ENCODE measurements around the gene LRCH4.

LRCH4 gene

DNA sequence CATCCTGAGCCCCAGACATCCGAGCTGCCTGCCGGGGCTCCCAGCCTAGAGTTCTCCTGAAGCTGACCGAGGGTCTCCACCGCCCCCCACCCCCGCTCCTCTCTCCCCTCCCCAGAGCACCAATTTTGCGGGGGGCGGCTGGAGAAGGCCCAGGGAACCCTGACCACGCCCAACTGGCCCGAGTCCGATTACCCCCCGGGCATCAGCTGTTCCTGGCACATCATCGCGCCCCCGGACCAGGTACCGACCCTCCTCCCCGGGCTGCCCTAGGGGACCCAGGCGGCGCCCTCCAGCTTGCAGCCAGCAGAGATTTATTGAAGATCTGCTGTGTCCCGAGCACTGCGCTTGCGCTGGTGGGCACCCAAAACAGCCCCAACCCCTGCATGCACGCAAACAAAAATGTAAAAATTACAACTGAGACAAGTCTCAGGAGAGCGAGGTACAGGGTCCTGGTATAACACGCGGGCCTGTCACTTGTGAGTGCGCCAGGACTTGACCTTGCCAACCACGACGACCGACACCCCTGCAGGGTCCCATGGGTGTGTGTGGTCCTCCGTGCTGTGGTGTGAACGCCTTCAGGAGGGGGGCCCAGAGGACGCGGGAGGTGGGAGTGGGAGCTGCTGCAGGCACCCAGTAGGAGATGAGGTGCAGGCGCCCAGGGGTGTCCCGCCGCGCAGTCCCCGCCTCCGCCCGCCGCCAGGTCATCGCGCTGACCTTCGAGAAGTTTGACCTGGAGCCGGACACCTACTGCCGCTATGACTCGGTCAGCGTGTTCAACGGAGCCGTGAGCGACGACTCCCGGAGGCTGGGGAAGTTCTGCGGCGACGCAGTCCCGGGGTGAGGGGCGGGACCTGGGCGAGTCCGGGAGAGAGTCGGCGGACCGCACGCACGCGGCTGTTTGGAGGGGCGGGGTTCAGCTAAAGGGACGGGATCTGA lies 19.3 kb upstream of the LRCH4 start:
- peak; percentile 44 for DNase-seq

DNA sequence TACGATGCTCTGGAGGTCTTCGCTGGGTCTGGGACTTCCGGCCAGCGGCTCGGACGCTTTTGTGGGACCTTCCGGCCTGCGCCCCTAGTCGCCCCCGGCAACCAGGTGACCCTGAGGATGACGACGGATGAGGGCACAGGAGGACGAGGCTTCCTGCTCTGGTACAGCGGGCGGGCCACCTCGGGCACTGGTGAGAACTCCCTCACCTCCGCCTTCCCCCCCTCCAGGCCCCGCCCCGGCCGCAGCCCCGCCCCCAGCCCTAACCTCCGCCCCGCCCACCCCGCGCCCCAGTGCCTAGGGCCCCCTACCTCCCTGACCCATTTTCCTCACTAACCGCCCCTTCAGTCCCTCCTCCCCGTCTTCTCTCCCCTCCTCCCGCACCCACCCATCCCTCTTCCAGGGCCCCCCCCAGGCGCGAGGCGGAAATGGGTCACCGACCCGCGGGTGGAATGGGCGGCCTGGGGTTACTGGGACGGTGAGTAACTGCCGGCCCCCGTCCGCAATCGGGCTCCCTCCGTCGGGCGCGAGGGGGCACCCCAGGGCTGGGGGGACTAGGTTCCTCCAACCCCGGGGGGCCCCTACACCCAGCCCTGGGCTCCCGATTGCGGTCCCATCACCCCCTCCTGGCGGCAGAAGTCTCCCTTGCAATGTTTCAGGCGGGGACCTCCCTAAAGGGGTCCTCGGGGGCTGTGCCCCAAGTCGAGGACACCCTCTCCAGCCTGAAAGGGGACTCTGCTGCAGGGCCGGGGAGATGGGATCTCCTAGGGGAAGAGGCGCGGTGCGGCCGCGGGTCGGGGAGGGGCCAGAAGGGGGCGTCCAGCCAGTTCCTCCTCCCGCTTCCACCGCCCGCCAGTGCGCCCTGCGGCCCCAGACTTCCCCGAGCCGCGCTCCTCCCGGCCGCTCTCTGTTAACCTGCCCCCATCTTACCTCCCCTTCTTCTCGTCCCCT lies 18.4 kb upstream of the LRCH4 start:
- peak; percentile 77 for DNase-seq

DNA sequence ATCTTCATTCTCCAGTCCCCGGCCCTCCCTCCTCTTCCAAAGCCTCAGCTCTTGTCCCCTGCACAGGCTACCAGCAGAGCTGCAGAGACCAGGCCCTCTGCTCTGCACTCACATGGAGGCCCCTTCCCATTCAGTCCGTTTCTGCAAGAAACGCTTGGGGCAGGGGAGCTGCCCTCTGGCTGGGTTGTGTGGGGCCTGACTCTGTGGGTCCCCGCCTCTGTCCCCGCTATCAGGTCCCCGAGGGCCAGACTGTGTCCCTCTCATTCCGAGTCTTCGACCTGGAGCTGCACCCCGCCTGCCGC lies 17.7 kb upstream of the LRCH4 start:
- no peak for DNase-seq

DNA sequence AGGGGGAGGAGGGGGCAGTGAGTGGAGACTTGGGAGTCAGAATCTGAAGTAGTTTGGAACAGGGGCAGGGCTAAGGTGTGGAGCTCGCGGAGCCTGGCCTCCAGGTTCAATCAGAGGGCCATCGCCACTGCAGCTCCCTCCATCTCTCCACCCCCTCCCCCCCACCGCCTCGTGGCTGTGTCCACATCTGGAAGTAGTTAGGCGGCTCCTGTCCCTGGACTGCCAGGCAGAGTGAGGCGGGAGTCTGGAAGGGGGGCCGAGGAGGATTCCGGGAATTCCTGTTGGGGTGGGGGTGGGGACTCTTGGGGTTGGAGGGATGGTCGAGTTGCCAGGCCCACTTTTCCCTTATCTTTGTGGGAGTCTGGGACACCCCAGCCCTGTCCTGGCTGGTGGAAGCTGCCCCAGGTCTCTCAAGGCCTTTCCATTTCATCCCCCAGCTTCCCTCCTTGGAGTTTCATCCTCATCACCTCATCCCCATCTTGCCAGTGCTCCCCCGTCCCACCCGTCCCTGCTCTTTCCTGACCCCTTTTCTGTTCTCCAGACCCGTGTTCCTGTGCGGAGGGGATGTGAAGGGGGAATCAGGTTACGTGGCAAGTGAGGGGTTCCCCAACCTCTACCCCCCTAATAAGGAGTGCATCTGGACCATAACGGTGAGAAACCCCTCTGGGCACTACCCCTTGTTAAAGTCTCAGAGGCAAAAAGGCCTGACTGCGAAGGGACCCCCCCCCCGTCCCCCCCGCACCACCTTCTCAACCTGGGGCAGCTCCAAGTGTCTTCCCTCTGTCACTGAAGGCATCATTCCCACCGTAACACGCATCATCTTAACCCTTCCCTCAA lies 17.2 kb upstream of the LRCH4 start:
- DNase-seq, result no peak

DNA sequence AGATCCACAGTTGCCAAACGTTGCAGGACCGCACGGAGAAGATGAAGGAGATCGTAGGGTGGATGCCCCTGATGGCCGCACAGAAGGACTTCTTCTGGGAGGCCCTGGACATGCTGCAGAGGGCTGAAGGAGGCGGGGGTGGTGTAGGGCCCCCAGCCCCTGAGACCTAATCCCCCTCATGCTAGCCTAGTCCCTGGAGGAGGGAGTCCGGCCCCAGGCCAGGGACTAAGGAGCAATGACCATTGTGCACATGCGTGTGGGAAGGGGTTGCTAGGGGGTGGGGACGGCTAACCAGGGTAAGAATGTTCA lies 14.8 kb upstream of the LRCH4 start:
- no peak for DNase-seq

DNA sequence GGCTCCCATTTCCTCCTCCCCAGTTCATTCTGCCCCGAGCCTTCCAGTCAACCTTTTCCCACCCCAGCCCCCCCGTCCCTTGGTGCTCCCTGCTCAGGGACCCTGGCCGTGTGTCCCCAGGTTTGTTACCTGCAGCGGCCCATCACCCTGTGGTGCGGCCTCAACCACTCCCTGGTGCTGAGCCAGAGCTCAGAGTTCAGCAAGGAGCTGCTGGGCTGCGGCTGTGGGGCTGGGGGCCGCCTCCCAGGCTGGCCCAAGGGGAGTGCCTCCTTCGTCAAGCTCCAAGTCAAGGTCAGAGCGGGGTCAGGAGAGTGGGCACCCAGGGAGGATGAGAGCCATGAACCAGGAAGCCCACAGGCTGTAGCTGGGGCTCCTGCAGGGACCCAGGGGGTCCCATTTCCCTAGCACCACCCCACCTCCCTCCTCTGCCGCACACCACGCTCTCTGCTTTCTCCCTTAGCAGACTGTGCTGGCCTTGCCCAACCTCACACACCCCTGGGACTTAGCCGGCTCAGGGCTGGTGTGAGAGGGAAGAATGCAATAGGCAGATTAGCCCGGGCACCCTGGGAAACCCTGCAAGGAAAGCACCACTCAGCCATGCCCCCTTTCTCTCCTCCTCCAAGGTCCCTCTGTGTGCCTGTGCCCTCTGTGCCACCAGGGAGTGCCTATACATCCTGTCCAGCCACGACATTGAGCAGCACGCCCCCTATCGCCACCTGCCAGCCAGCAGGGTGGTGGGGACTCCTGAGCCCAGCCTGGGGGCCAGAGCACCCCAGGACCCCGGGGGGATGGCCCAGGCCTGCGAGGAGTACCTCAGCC lies 14.2 kb upstream of the LRCH4 start:
- DNase-seq, result no peak

DNA sequence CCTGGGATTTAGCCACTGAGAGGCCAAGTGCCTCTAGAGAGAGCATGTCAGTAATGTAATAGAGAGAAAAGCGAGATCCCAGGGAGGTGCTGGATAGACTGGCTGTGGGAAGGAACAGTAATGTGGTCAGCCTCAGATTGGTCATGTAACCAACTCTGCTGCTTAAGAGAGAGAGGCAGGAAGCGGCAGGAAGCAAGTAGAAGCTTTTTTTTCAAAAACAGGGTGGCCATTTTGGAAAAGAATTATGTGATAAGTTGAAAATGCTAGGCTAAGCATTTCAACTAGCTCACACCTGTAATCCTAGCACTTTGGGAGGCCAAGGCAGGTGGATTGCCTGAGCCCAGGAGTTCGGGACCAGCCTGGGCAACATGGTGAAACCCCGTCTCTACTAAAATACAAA lies 12.5 kb upstream of the LRCH4 start:
- DNase-seq, result no peak

DNA sequence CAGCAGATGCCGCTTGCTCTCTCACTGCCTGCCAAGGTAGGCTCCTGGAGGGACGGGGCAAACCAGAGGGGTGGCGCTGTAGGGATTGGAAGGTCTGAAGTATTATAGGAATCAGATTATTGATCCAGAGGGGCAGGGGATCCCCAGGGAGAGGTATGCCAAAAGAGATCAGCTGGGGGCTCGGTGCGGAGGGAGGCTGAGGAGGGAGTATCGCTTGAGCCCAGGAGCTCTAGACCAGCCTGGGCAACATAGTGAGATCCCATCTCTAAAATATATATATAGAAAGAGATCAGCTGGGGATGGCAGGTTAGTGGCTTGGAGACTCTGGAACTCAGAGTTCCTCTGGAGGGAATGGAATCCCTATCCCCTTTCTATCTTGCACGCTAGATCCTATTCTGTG lies 9.3 kb upstream of the LRCH4 start:
- DNase-seq, result no peak

DNA sequence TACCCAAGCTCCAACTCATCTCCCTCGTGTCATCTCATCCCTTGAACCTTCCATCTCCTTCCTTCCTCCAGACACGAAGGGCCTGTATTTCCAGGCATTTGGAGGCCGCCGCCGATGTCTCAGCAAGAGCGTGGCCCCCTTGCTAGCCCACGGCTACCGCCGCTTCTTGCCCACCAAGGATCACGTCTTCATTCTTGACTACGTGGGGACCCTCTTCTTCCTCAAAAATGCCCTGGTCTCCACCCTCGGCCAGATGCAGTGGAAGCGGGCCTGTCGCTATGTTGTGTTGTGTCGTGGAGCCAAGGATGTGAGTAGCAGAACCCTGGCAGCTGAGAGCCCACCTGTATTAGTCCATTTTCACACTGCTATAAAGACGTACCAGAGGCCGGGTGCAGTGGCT lies 5.7 kb upstream of the LRCH4 start:
- no peak for DNase-seq

DNA sequence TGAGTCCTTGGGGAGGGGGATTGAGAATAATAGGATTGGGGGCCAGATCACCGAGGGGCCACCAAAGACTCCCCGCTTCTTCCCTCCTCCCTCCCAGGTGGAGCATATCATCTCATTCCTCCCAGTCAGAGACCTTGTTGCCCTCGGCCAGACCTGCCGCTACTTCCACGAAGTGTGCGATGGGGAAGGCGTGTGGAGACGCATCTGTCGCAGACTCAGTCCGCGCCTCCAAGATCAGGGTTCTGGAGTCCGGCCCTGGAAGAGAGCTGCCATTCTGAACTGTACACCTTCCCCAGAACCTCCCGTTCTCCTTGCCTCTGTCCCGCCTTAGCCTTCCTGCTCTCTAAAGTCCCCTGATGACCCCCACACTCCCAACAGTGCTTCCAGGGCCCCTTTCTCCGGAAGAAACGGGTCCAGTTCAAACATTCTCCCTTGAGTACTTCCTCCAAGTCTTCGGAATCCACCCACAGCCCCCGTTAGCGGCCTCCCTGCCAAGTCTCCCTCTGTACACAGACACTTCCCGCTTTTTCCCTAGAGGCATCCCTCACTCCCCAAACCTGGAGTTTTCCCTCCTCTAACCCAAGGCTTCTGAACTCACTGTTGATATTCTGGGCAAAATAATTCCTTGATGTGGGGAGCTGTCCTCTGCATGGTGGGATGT lies 4.3 kb upstream of the LRCH4 start:
- DNase-seq, result no peak

DNA sequence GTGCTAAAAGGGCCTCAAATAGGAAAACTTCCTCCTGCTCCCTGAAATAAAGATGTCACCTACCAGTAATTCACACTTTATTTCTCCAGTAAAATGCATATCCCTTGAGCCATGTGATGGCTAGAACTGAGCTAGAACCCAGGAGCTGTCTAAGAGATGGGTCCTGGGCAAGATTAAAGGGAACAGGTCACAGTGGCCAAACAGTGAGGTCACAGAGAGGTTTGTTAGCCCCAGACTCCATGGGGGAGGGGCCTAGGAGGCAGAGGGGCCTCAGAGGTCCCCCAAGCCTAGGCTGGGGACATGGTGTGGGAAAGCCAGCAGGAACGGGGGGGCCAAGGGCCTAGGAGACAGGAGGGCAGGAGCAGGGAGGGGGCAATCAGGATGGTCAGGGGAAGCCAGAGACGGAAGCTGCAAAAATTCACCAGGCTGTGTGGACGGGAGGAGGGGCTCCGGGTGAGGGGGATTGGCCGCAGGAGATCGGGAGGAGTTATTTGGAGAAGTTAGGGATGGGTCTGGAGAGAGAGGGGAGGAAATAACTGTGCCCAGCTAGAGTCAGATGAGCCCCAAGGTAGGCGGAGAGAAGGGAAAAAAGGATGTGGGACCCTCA lies 3.5 kb upstream of the LRCH4 start:
- no peak for DNase-seq

DNA sequence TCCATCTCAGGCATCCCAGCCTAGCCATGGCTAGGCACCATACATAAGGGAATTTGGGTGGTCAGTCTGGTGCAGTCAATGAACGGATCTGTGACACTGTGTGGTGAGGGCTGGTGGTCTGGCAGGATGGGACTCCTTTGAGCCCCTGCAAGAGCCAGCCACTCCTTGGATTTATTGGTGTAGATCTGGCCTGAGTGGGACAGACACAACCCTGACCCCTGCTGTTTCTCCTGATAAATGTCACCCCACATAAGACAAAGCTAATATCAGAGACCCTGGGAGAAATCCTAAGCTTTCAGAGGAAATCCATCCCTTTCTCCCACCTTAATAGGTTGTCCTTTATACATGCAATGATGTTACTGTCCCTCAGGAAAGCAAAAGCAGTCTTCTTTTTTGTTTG lies 2.5 kb upstream of the LRCH4 start:
- no peak for DNase-seq

DNA sequence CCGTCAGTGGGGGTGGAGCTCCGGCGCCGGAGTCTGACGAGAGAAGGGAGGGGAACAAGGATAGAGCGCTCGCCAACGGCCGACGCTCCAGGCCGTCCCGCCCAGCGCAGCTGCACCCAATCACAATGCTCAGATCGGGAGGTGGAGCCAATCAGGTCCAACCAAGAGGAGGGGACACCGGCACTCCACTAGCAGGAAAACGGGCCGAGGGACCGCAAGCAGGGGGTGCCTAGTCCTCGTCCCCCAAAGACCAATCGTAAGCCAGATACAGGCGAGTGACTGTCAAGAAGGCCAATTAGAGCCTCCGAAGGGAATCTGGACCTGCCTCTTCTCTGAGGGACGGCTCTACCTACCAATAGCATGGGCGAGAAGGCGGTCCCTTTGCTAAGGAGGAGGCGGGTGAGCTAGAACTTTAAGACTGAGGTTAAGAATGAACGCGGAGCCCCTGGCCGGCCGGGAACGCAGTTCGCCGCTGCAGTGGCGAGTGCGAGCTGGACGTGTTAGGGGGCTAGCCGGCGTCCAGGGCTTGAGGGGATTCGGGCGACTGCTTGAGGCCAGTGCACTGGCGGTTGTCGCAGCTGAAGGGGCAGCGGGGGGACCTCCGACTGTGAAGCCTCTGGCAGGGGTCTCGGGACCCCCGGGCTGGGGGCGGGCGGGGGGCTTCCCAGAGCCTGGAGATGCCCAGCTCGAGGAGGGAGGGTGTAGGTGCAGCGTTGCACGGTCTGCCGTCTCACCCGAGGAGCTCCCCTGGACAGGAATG lies 517 bp upstream of the LRCH4 start, which contains the start of gene FBXO24:
Gene FBXO24 (plus strand): TSS at position 63 of the 760 bp plus-strand sequence. CDS start 298 bp downstream, at position 361.
- peak; percentile 97 for DNase-seq

DNA sequence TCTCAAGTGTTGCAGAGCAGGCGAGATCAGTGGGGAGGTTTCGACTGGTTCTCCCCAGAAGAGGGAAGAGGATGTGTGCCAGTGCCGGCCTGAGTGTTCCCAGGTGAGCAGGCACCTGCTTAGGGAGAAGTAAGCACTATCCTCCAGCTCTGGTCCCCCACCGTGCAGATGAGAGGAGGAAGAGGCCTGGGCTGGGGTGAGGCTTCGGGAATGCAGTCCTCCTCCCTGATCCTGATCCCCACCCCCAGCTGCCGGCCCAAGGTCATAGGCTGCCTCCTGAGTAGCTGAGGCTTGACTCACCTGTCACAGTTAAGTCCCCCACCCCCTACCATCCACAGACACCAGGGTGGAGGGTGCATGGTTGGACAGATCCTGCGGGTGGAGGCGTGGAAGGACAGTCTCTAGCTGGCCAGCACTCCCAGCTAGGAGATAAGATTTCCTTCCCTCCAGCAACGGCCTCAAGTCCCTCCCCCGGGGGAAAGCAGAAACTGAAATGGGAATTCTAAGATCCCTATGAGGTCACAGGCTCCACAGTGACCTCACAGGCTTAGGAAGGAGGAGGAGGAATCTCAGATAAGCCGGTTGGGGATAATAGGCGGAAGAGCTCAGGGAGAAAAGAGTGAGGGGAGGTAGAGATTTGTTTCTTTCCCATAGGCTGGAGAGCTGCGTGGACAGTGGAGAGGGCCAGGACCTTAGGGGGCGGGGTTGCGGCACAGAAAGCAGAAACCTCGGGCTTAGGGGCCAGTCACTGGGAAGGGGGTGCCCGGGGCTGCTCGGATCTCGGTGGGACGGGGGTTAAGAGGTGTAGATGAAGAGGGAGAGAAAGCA lies 1.0 kb downstream of the LRCH4 start:
- no peak for DNase-seq

DNA sequence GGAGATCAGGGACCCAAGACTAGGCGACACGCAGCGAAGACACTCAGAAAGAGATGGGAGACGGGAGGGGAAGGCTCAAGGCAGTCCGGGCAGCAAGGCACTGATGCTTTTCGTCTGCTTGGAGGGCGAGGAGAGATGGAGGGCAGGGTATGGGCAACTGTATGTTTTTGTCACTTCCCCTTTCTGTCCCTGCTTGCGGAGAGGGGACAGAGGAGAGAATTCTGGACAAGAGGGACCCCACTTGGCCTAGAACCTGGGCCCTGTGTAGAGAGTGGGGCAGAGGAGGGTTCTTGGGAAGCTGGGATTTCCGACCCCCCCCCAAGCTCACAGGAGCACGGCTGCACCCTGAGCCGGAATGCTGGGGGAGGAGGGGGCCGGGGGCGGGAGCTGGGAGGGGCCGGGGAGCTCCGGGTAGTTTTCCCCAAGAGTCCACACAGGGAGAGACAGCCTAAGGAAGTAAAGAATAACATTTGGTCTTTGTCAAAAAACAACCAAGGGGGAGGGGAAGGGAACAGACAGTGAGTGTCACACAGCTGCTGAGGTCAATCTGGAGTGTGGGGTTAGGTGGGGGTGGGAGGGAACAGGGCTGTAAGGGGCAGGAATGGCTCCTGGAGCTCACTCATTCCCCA lies 1.8 kb downstream of the LRCH4 start:
- DNase-seq, result no peak

DNA sequence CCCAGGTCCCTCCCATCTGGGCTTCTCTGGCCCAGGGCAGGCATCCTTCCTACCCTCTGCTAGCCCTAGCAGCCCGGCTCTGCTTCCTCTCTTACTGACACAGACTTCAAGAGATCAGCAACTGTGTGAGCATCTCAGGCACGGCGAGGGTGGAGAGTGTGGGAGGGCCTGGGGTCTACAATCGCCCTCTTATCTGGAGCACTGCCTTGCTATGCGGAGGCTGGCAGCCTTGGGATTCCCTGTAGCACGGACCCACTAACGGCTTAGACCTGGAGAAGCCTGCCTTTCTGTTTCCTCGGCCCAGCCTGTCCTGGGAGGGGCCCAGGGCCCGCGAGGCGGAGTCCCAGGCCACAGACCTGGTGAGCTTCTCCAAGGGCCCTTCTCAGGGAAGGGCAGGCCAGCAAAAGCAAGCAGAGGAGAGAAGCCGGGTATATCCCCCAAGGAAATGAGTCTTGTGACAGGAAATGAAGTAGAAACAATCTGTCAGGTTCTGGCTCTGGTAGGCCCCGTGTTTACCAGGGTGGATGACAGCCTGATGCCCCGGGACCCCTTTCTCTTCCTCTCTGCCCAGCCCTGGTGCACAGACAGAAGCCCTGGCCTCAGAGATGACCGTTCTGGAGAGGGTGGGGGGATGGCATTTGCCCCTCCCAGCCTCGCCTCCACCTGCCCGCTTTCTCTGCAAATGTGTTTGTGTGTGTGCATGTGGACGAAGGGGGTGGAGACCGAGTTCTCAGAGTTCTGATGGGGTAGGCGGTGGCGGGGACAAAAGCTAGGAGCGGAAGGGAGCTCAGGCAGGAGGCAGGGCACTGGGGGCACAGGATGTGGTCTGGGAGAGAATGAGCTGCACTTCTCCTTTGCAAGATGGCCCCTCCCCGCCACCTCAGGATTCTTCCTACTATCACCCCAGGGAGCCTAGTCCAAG lies 2.5 kb downstream of the LRCH4 start:
- DNase-seq, result peak; percentile 60

DNA sequence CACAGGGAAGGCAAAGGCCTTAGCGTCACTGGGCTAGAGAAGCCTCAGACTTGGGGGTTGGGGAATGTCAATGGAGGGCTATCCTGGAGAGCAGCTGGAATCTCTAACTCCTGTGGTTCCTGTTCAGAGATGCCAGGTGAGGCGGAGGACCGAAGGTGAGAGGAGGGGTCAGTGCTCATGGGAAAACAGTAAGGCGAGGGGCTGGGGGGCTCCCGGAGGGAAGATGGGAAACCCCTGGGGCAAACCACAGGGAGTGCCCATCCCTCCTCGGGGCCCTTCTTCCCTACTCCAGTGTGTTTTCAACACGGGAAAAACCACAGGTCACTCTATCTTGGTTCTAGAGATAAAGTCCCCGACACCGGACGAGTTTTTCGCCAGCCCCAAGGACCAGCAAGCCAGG lies 3.3 kb downstream of the LRCH4 start:
- no peak for DNase-seq

DNA sequence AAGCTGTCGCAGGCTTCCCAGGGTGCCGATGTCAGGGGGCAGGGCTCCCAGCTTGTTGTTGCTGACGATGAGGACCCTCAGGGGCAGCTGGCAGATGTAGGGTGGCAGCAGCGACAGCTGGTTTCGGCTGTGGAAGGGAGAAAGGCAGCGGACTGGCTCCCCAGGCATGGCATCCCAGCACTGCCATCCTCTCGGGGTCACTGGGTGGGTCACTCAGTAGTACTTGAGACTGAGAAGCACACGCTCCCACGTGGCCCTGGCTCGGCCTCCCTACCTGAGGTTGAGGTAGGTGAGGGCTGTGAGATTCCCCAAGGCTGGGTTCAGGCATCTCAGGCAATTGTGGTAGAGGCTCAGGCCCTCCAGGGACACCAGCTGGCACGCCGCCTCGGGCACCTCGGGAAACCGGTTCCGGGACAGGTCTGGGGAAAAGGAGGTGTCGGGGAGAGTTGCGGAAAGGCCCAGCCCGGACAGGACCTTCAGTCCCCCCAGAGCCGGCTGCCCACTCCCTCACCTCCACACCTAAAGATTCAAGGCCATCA lies 3.8 kb downstream of the LRCH4 start:
- no peak for DNase-seq
